Epithelial cell of prostate (primary cell): ENCODE results near the gene GNAI1.
A peak's percentile ranks its signal among the peaks of the same experiment; 100 is the strongest.

ENCODE experiments used
- DNase-seq: peaks from one replicate; pipeline ENCODE4 v3.0.0-alpha.2; 2011; ENCODE audit warnings: low read depth, low spot score
- H3K27ac ChIP-seq: fragments of 450-650 bp; 2 replicates; pipeline ENCODE4 v1.5.1; 2017; ENCODE audit warnings: mild to moderate bottlenecking

Gene GNAI1

DNA sequence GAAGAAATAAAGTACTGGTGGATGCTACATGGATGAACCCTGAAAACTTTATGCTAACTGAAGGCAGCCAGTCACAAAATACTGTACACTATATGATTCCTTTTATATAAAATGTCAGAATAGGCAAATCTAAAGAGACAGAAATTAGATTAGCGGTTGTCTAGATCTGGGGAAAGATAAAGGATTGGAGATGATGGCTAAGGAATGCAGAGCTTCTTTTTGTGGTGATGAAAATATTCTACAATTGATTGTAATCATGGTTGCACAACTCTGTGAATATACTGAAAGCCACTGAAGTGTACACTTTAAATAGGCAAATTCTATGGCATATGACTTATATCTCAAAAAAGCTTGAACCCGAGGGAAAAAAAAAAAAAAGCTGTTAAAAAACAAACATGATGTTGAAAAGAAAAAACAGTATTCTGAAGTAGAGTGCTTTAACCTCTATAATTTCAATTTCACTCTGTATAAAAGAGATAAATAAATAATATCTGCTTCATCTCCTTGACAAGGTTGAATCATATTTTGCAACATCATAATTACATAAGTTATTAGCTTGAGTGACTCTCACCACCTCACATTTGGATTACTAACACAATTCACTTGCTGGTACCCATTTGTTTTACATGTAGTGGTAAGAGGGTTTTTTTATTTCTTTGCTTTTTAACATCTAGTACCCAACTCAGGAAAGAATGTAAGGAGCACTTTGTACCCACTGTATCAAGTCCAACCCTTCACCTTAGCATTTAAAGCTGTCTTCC lies 2.8 kb upstream of the GNAI1 start:
- DNase-seq: no peak
- H3K27ac ChIP-seq: no peak overlapping the region

DNA sequence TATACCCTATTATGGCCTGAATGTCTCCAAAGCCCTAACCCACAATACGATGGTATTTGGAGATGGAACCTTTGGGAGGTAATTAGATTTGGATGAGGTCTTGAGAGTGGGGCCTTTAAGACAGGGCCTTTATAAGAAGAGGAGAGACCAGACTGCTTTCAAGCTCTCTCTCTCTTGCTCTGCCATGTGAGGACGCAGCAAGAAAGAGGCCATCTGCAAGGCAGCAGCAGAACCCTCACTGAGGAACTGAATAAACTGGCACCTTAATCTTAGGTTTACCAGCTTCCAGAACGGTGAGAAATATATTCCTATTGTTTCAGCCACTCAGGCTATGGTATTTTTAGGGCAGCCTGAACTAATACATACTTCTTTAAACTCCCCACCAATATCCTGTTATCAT lies 2.0 kb upstream of the GNAI1 start:
- DNase-seq: no peak
- peak overlapping the region; percentile 93 for H3K27ac ChIP-seq

DNA sequence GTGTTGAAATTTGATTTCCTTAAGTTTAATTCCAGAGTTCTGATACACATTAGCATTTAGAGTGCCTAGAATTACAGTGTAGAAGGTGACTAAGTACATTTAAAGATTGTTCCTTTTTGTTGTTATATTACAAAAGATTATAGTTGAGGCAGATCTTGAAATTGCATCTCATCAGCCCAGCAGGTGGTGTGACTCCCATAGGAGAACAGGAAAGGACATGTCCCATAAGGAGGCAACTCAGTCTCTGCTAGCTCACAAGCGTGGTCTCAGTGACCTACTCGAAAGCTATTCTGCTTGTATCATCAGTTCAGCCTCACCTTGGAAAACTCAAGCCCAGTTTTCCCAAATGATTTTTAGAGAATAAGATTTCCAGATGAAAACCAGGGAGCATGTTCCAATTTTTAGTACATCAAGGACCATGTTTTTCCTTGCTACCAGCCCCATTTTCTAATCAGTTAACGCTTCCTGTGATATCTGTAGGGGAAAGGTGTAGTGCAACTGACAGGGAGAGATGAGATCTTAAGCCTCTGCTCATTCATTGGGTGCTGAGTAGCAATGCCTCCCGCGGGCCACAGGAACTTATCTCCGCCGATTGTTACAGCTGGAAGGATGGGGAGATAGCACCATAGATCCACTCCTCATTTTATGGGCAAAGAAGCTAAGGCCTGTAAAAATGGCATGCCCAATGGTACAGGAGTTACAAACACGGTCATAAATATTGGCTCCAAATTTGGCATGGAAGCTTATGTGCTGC lies 1.1 kb upstream of the GNAI1 start:
- H3K27ac ChIP-seq: peak overlapping the region; percentile 93
- peak; percentile 83 for DNase-seq

DNA sequence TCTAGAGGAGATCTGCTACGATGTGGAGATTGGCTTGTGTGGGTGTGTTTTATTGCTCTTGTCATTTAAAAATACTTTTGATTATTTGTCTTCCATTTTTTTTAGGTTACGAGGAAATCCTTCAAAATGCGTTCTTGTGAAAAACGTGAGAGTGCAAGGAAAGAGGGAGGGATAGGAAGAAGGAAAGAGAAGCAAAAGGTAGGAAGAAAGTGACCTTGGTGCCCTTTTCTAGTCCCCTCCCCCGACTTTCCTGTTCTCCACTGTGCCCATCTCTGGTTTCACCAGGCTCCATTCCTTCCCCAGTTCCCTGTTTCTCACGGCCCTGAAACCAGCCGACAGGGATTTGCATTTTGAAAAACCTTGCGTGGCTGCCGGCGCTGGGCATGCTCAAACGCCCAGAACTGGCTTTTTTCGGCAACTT lies 506 bp upstream of the GNAI1 start:
- peak overlapping the region; percentile 93 for H3K27ac ChIP-seq

DNA sequence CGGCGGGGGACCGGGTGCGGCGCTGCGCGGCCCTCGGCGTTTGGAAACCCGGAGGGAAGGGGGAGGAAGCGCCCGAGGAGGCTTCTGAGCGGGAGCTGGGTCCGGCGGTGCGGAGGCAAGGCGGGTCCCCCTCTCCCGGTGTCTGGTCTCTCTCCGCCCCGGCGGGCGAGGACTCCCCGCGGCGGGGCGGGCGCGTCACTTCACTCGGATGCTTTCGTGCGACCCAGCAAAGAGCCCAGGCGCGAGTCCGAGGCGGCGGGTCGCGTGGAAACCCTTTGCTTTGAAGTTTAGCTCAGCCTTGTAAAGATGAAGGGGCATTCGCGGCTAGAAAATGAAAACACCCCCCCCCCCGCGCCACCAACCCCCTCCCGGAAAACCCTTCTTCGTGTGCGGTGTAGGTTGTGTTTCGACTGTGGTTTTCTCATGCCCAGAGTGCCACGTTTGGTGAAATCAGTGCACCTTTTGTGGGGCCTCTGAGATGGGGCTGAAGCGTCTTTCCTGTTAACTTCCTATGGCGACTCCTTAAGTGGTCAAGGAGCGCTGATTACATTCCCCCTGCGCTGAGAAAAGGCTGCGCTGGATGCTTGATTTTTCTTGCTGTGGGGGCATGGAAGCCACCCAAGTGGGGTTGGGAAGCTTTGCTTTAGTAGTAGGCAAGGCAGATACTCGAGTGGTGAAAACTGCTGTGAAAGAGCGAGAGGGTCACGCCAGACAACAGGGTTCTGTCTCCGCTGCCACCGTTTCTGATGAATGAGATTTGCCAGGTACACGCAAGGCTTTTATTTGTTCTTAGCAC lies 876 bp downstream of the GNAI1 start:
- no peak for DNase-seq
- H3K27ac ChIP-seq: peak overlapping the region; percentile 93

More for the DNA sequence above, 506 bp upstream of the GNAI1 start:
- no peak for DNase-seq

DNA sequence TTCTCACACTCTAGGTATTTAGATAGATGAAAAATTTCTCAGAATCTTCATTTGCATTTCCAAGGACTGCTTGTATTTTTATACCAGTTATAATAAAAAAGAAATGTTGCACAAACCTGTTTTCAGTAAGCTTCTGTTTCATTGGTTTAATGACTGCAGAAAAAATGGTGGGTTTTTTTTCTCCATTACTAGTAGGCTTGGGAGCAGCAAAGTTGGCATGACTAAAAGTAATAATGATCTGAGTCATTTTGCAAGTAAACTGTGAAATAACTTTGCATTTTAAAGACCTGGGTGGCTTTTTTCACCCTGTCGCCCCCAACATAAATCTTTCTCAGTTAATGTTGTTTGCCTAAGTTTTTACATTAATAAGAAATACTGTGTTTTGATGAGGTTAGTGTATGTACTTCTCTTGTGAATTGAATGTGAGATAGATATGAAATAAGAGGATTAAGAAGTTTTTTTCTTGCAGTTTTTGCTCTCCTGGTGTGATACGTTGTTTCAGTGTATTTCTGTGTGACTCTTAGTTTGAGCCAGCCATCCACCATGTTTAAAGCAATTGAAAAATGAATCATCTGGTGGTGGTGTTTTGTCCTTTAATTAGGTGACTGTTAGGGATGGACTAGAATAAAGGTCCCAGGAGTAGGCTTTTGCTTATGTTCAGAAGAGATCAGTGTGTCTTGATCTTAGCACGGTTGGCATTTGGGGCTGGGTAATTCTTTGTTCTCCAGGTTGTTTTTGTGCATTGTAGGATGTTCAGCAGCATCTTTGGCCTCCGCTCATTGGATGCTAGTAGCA lies 1.8 kb downstream of the GNAI1 start:
- H3K27ac ChIP-seq: peak overlapping the region; percentile 93
- no peak for DNase-seq

DNA sequence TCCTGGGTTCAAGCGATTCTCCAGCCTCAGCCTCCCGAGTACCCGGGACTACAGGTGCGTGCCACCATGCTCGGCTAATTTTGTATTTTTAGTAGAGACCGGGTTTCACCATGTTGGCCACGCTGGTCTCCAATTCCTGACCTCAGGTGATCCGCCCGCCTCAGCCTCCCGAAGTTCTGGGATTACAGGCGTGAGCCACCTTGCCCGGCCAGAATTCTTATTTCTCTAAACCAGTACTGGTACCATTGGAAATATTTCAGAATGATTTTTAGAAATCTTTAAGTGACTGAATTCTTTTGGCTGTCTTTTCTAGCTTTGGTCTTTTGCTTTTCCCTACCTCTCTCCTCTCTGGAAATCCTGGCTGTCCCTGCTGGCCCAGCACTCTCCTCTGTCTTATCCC lies 2.8 kb downstream of the GNAI1 start:
- DNase-seq: no peak
- H3K27ac ChIP-seq: no peak overlapping the region

DNA sequence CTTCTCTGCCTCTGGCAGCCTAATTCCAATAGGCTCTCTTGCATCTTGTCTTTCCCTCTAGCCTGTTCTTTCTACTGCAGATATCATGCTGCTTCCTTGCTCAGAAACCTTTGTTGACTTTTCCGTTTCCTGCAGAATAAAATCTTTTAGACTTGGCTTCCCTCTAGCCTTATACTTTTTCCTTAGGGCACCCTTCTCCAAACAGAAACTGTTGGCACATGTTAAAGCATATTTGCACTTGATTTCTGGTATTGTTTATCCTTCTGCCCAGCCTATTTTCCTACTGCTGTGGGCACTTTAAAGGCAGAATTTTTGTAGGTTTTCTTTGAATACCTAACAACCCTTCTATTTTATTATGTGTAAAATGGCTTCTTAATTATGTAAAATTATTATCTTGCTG lies 4.6 kb downstream of the GNAI1 start:
- no peak for DNase-seq
- H3K27ac ChIP-seq: peak overlapping the region; percentile 49

DNA sequence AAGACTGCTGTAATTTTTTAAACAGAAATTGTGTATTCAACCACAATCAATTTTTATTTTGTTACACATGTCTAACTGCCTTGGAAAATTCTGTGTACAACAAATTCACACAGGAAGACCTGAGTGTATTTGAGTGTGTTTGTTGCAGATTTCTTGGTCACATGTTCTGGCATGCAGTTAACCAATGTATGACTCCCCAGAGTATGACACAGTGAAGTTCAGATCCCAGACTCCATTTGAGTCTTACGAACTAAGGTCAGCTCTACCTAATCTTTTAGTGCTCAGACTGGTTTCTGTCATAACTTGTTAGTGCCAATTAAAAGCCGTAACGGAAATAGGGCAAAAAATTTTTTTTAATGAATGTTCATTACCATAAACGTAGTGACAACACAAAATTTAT lies 5.8 kb downstream of the GNAI1 start:
- peak; percentile 48 for DNase-seq
- H3K27ac ChIP-seq: peak overlapping the region; percentile 49

DNA sequence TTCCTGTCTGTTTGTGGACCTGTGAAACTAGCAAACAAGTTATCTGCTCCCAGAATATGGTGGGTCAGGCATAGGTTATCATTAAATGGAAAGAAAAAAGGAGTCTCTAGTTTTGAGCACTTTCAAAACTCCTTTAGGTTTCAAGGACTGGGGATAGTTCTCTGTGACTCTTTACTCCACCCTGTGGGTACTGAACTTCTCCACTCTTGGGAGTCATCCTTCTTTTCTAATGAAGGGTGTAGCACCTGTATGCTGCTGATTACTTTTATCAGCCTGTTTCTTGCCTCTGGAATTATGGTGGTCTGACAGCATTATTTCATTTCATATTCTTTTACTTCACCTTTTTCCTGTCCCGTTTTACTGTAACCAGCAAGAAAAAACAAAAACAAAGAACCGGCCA lies 6.7 kb downstream of the GNAI1 start:
- H3K27ac ChIP-seq: no peak overlapping the region
- no peak for DNase-seq

DNA sequence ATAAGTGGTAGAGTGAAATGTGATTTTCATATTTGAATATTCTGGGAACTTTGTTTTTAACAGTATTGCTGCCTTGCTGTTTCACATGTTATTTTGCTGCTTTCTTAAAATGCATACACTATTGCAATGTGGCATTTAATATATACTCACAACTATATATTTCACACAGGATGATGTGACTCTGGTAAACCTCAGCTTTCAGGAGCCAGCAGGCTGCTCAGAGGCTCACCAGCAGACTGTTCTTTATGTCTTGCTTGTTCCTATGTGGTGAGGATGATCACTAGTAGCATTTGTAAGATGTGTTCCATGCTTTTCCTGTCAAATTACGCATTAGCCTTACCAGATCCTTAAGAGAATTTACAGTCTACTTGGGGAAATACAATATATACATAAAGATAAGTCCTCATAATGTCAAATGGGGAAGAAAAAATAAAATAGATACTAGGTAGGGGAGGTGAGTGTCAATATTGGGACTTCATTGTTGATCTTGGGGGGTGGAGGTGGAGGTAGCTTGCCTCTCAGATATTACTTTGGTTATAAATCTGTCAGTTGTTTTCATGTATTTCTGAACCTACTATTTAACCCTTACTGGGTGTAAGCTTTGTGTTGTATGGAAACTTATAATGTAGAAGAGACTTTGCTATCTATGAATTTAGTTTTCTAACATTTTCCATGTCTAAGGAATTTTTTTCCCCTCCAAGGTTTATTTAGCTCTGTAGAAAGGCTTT lies 8.4 kb downstream of the GNAI1 start:
- no peak for DNase-seq
- no peak overlapping the region for H3K27ac ChIP-seq

DNA sequence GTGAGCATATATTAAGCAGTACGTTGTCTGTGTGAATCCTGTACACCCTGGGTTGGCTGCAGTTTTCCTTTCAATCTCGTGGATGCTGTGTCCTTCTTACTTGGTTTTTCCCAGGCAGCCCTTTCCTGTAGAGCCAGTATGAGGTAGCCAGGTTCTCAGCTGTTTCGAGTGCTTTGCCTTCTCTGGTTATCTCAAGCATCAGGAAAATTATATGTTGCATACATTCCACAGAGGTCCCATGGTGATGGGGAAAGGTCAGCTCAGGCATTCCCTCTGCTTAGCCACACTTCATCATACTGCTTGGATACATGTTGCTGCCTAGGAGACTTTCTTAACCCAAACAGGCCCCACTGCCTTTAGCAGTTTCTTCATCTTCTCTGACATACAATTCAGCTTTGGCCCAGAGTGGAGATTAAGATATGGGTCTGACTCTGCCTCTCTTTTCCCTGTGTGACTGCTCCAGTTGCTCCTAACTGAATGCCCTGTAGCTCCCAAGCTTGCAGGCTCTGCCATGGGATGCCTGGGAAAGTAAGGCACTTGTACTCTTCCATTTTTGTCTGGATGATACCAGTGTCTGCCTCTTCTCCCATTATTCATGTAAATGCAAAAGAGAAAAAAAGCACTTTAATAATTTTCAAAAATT lies 11.3 kb downstream of the GNAI1 start:
- no peak for DNase-seq
- no peak overlapping the region for H3K27ac ChIP-seq

DNA sequence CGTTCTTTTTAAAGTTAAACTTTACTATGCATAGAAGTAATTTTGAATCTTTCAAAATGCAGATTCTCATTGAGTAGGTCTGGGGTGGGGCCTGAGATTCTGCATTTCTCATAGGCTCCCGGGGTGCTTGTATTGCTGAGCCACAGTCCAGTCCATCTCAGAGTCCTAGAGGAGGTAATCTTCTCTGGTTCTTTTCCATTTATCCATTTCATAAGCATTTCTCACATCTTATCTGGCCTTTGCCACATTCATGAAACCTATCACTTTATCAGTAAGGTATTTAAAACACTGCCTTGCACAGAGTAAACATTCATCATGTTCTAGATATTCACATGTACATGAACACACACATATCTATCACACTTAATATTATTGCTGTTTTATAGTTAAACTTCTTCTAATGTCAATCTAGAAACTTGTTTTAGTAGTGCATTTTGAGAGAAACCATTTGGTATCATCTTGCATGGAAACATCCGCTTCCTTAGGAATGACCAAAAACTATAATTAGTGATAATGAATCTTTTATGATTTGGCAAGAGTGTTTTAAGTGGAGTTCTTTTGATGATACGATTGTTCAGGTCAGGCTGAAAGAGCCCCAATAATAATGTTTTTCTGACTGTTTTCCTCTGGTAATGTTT lies 12.0 kb downstream of the GNAI1 start:
- no peak for DNase-seq
- peak overlapping the region; percentile 76 for H3K27ac ChIP-seq

DNA sequence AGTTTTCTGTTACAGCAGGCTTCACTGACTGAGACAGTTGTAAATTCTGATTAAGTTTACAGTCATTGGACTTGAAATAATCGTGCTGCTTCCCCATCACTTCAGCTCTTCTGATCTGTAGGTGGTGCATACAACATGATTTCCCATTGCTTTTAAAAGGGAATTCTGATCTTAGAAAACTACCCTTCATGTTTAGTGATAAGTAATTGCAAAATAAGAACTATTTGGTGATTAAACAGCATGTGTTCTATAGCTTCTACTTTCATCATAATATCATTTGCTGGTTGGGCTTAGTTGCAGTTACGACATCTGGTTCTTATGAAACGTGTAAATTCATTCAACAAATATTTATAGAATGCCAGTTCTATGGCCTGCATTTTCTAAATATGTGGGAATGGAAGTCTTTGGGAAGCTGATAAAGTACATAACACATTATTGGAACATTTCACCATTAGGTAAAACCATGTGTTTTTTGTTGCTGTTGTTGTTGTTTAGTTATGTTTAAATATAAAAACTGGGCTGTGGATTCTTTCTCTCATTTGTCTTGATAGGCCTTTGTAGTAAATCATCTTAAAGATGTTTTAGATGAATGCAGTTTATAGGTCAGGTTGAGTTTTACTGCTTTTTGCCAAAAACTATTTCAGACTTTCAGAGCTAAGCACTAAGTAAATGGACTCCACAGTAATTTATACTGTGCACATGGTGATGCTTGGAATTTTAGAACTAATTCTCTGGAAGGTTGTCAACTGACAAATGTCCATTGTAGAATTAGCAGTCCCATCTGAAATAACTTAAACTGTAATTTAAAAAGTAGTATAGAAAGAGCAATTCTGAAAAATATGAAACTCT lies 13.1 kb downstream of the GNAI1 start:
- DNase-seq: no peak
- peak overlapping the region; percentile 76 for H3K27ac ChIP-seq

DNA sequence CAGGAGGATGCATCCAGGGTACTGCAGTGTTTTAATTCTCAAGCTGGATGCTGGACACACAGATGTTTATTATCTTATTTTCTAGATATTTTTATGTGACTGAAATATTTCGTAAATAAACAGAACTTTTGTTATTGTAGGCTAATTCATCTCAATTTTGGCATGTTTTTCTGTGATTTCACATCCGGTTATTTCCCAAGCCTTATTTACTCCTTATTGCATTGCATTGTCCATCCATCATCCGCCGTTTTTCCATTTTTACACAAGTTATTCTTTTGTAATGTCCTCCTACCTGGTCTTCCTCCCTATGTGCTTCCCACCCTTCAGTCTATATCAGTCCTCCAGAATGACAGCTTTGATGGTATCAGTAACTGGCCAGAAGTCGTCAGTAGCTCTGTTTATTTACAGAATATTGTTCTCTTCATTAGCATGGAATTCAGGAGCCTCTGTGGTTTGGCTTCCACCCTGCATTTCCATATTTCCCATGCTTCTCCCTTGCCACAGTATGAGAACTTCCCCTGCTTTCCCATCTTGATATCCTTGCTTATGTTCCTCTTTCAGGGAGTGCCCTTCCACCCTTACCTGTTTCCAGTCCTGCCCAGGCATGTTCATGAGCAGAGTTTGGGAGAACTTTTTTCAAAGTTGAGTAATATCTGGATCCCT lies 16.1 kb downstream of the GNAI1 start:
- DNase-seq: peak; percentile 72
- peak overlapping the region; percentile 85 for H3K27ac ChIP-seq

DNA sequence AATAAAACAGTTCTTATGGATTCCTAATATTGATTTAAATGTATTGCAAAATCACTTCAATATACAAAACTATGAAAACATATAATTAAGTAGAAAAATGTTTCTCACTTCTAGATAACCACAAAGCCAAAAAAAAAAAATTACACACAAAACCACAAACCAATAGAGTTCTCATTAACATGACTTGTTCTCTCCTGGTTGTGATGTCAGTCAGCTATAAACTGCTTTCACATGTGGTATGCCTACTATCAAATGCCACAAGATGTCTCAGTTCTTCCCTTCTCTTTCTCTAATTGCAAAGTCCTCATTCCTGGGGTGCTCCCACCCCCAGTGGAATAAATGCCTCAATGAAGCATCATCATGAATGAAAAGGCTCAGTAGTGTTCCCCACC lies 16.6 kb downstream of the GNAI1 start:
- DNase-seq: peak; percentile 51
- peak overlapping the region; percentile 85 for H3K27ac ChIP-seq

DNA sequence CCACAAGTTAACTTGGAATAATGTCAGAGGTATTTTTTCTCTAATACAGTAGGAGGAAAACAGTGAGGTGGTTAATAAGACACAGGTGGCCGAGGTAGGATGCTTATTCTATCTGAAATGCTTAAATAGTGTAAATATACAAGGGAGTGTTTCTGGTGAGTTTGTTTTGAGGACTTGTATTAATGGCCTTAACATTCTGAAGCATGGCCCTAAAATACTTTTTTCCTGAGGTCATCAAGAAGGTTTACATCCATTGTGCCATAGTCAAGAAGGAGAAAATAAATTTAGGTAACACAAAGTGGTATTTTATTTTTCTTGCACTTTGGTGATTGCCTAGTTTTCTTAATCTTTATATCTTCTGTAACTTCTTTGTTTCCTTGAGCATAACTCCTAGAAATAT lies 18.8 kb downstream of the GNAI1 start:
- no peak for DNase-seq
- H3K27ac ChIP-seq: no peak overlapping the region
